T-helper 2 cell treated with Interferon-gamma antibody and Interleukin-4, amounts not matched to agents 5 μg/mL and 100 μg/mL, for 36 hours (primary cell): ENCODE results near the gene DNAJB6.

ENCODE experiments used
- DNase-seq: peaks from one replicate; pipeline ENCODE4 v3.0.0; 2021; ENCODE audit warnings: low spot score
- H3K27ac Mint-ChIP-seq: one replicate; pipeline ENCODE4 v1.8.0; 2021; ENCODE audit warnings: mild to moderate bottlenecking, mixed read lengths
- H3K27me3 Mint-ChIP-seq: one replicate; pipeline ENCODE4 v1.8.0; 2021; ENCODE audit warnings: low read depth, mixed read lengths
- H3K36me3 Mint-ChIP-seq: one replicate; pipeline ENCODE4 v1.8.0; 2021; ENCODE audit warnings: low read depth, mixed read lengths
- H3K4me1 Mint-ChIP-seq: one replicate; pipeline ENCODE4 v1.8.0; 2021; ENCODE audit warnings: low read depth, mixed read lengths
- H3K4me3 Mint-ChIP-seq: one replicate; pipeline ENCODE4 v1.8.0; 2022; ENCODE audit warnings: mild to moderate bottlenecking, moderate library complexity, mixed read lengths
- H3K9me3 Mint-ChIP-seq: one replicate; pipeline ENCODE4 v1.8.0; 2021; ENCODE audit warnings: mixed read lengths

Gene DNAJB6

GRCh38 chr7:157431951-157432540, 95.2 kb downstream of the DNAJB6 start:
- H3K4me1 Mint-ChIP-seq = peaks cover 16% of the 10 kb centered on the region
- no peak for DNase-seq
- peak overlapping the region; percentile 76 for H3K4me3 Mint-ChIP-seq
- H3K9me3 Mint-ChIP-seq = no peaks in the 10 kb centered on the region
- H3K27ac Mint-ChIP-seq = peak overlapping the region; percentile 20
- no peaks in the 10 kb centered on the region for H3K27me3 Mint-ChIP-seq
- no peaks in the 10 kb centered on the region for H3K36me3 Mint-ChIP-seq

- H3K27ac Mint-ChIP-seq = peak overlapping the region; percentile 20
- H3K36me3 Mint-ChIP-seq = no peaks in the 10 kb centered on the region
- no peaks in the 10 kb centered on the region for H3K9me3 Mint-ChIP-seq
- H3K4me1 Mint-ChIP-seq = peaks cover 16% of the 10 kb centered on the region
- H3K4me3 Mint-ChIP-seq = peak overlapping the region; percentile 76
- DNase-seq = no peak
- H3K27me3 Mint-ChIP-seq = no peaks in the 10 kb centered on the region
These were observed 95.7 kb downstream of the DNAJB6 start for GRCh38 chr7:157432541-157432956.

GRCh38 chr7:157432957-157433576, 96.3 kb downstream of the DNAJB6 start:
- Mint-ChIP-seq H3K4me1 (peaks cover 16% of the 10 kb centered on the region), H3K36me3 (no peaks in the 10 kb centered on the region), H3K4me3 (peak overlapping the region; percentile 76), H3K9me3 (no peaks in the 10 kb centered on the region), H3K27me3 (no peaks in the 10 kb centered on the region), H3K27ac (peak overlapping the region; percentile 47)
- DNase-seq = peak; percentile 30

- peaks cover 16% of the 10 kb centered on the region for H3K4me1 Mint-ChIP-seq
- peak overlapping the region; percentile 76 for H3K4me3 Mint-ChIP-seq
- H3K27me3 Mint-ChIP-seq = no peaks in the 10 kb centered on the region
- peak overlapping the region; percentile 9 for H3K27ac Mint-ChIP-seq
- DNase-seq = no peak
- no peaks in the 10 kb centered on the region for H3K36me3 Mint-ChIP-seq
- H3K9me3 Mint-ChIP-seq = no peaks in the 10 kb centered on the region
These were observed 96.8 kb downstream of the DNAJB6 start for GRCh38 chr7:157433628-157434027.

GRCh38 chr7:157434231-157434630, 97.4 kb downstream of the DNAJB6 start:
- Mint-ChIP-seq H3K4me1 (peaks cover 16% of the 10 kb centered on the region), H3K4me3 (no peak overlapping the region), H3K9me3 (no peaks in the 10 kb centered on the region), H3K27me3 (no peaks in the 10 kb centered on the region), H3K36me3 (no peaks in the 10 kb centered on the region), H3K27ac (no peak overlapping the region)
- DNase-seq = no peak

GRCh38 chr7:157434701-157435100, 97.9 kb downstream of the DNAJB6 start:
- Mint-ChIP-seq H3K4me3 (no peak overlapping the region), H3K27me3 (no peaks in the 10 kb centered on the region), H3K36me3 (no peaks in the 10 kb centered on the region), H3K27ac (no peak overlapping the region), H3K9me3 (no peaks in the 10 kb centered on the region), H3K4me1 (peaks cover 16% of the 10 kb centered on the region)
- DNase-seq = no peak

- Mint-ChIP-seq H3K4me3 (no peak overlapping the region), H3K9me3 (no peaks in the 10 kb centered on the region), H3K27ac (no peak overlapping the region), H3K27me3 (no peaks in the 10 kb centered on the region), H3K36me3 (no peaks in the 10 kb centered on the region), H3K4me1 (peaks cover 16% of the 10 kb centered on the region)
- DNase-seq = no peak
These were observed 99.3 kb downstream of the DNAJB6 start for GRCh38 chr7:157436076-157436475.

GRCh38 chr7:157436763-157437480, 100.1 kb downstream of the DNAJB6 start:
- H3K27me3 Mint-ChIP-seq = no peaks in the 10 kb centered on the region
- no peak overlapping the region for H3K27ac Mint-ChIP-seq
- H3K4me3 Mint-ChIP-seq = no peak overlapping the region
- H3K9me3 Mint-ChIP-seq = no peaks in the 10 kb centered on the region
- no peaks in the 10 kb centered on the region for H3K36me3 Mint-ChIP-seq
- no peak for DNase-seq
- peaks cover 16% of the 10 kb centered on the region for H3K4me1 Mint-ChIP-seq

GRCh38 chr7:157437519-157438061, 100.8 kb downstream of the DNAJB6 start:
- H3K27ac Mint-ChIP-seq = no peak overlapping the region
- H3K9me3 Mint-ChIP-seq = no peaks in the 10 kb centered on the region
- H3K27me3 Mint-ChIP-seq = no peaks in the 10 kb centered on the region
- peaks cover 11% of the 10 kb centered on the region for H3K4me1 Mint-ChIP-seq
- H3K36me3 Mint-ChIP-seq = no peaks in the 10 kb centered on the region
- no peak overlapping the region for H3K4me3 Mint-ChIP-seq
- no peak for DNase-seq

- DNase-seq = no peak
- Mint-ChIP-seq H3K36me3 (no peaks in the 10 kb centered on the region), H3K27me3 (no peaks in the 10 kb centered on the region), H3K9me3 (no peaks in the 10 kb centered on the region), H3K27ac (no peak overlapping the region), H3K4me1 (peaks cover 3% of the 10 kb centered on the region), H3K4me3 (no peak overlapping the region)
These were observed 101.6 kb downstream of the DNAJB6 start for GRCh38 chr7:157438121-157439025.

- Mint-ChIP-seq H3K27ac (no peak overlapping the region), H3K36me3 (no peaks in the 10 kb centered on the region), H3K27me3 (no peaks in the 10 kb centered on the region), H3K4me3 (no peak overlapping the region), H3K9me3 (no peaks in the 10 kb centered on the region), H3K4me1 (no peaks in the 10 kb centered on the region)
- no peak for DNase-seq
These were observed 102.3 kb downstream of the DNAJB6 start for GRCh38 chr7:157439149-157439548.

- Mint-ChIP-seq H3K36me3 (no peaks in the 10 kb centered on the region), H3K27ac (no peak overlapping the region), H3K4me1 (no peaks in the 10 kb centered on the region), H3K9me3 (no peaks in the 10 kb centered on the region), H3K4me3 (no peak overlapping the region), H3K27me3 (no peaks in the 10 kb centered on the region)
- no peak for DNase-seq
These were observed 103.0 kb downstream of the DNAJB6 start for GRCh38 chr7:157439761-157440160.

- no peaks in the 10 kb centered on the region for H3K4me1 Mint-ChIP-seq
- DNase-seq = no peak
- no peak overlapping the region for H3K4me3 Mint-ChIP-seq
- H3K27me3 Mint-ChIP-seq = no peaks in the 10 kb centered on the region
- H3K27ac Mint-ChIP-seq = no peak overlapping the region
- no peaks in the 10 kb centered on the region for H3K36me3 Mint-ChIP-seq
- no peaks in the 10 kb centered on the region for H3K9me3 Mint-ChIP-seq
These were observed 103.7 kb downstream of the DNAJB6 start for GRCh38 chr7:157440346-157441022.
